GM19328 (cell line): ENCODE measurements around the gene IGF2BP2.
"Not testable (repeated sequence)": the region's sequence is repeated elsewhere in the genome, so short reads cannot be mapped to it uniquely, and the experiment has no call there.

Experiments used
- ATAC-seq: cut with Tn5 transposase; IDR thresholded peaks from one replicate; pipeline ENCODE4 v1.9.1; 2021; ENCODE audit warnings: mild to moderate bottlenecking, moderate library complexity; ENCODE audit not compliant: unreplicated experiment

The IGF2BP2 gene

DNA sequence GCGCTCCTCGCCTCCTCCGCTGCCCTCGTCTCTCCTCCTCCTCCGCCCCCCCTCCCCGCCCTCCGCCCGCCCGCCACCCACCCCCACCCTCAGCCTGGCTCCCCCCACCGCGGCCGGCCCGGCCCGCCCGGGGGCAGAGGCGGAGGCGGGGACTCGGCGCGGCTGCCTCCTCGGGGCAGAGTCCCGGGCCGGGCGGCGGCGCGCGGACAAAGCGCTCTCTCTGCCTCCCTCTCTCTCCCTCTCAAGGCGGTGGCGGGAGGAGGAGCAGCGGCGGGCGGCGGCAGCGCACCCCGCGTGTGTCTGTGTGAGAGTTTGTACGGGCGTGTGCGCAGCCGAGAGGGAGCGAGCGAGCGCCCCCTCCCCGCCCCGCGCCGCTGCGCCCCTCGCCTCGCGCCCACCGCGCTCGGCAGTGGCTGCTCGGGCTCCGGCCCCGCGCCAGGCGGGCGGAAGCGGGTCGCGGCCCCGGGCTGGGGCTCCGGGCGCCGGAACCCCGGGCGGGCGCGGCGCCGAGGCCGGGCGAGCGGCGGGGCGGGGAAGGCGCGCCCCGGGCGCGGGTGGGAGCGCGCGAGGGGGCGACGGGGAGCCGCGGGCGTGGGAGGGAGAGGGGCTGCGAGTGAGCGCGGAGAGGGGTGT lies at the start of gene IGF2BP2:
Gene IGF2BP2, minus strand, starts transcription at position 37 of the 633 bp plus-strand sequence. CDS start 82 bp downstream, outside the sequence.
- no peak for ATAC-seq

DNA sequence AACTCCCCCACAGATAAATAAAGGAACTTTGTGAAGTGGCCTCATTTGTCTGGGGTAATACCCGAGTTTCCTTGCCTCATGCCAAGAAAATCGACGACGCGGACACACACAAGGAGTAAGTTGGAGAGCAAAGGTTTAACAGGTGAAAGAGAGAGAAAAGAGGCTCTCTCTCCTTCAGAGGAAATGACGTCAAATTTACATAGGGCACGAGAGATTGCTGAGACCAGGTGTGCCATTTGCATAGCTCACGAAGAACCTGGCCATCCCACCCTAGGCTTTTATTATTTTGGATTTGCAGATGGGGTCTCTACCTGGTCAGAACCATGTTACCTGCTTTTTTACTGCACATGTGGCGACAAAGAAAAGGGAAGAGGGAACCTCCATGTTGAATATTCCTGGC lies 49.3 kb upstream of the IGF2BP2 start:
- ATAC-seq, result no peak

DNA sequence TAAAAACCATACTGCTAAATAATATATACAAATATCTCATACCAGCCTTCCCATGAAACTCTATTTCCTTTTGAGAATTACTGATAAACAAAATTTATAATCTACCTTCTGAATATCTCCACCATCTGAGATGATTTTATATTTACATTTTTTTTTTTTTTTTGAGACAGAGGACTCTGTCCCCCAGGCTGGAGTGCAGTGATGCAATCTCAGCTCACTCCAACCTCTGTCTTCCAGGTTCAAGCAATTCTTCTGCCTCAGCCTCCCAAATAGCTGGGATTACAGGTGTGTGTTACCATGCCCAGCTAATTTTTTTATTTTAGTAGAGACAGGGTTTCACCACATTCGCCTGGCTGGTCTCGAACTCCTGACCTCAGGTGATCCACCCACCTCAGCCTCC lies 42.8 kb upstream of the IGF2BP2 start:
- no peak for ATAC-seq

DNA sequence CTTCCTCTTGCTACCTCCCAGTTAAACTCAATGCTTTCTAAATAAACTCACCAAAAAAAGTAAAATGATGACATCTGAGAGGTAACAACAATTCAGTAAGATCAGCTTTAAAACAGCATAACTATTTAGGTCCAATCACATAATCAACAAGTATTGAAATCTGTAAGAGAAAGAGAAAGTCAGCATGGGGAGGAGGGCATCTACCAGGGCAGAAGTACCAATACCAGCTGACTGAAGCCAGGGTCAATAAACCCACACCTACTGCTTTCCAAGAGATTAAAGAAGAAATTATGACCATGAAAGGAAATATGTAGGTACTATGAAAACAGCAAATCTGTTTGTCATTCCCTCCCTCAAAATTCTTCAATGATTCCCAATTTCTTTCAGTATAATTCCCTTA lies 42.2 kb upstream of the IGF2BP2 start:
- ATAC-seq, result no peak

DNA sequence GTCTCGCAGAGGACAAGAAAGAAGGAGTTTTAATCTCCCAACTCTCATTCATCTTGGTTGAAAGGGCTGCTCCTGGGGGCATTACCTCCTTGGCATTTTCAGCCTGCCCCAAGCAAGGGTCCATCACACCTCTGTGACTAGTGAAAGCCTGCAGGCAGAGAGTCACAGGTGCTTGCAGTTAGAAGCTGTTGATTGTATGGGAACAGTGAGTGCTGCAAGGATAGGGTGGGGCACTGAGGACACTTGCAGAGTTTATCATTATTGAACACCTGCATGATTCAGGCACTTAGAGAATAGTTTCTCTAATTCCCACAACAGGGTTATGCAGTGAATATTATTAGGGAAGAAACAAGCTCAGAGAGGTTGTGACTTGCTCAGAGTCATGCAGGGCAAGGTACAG lies 41.7 kb upstream of the IGF2BP2 start:
- ATAC-seq, result no peak

DNA sequence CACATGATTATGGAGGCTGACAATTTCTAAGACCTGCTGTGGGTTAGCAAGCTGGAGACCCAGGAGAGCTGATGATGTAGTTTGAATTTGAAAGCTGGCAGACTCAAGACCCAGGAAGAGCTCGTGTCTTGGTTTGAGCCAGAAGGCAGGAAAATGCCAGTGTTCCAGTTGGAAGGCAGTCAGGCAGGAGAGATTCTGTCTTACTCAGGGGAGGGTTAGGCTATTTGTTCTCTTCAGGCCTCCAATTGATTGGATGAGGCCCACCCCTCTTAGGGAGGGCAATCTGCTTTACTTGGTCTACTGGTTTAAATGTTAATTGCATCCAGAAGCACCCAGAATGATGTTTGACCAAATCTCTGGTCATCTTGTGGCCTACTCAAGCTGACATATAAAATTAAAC lies 40.4 kb upstream of the IGF2BP2 start:
- ATAC-seq, result no peak

DNA sequence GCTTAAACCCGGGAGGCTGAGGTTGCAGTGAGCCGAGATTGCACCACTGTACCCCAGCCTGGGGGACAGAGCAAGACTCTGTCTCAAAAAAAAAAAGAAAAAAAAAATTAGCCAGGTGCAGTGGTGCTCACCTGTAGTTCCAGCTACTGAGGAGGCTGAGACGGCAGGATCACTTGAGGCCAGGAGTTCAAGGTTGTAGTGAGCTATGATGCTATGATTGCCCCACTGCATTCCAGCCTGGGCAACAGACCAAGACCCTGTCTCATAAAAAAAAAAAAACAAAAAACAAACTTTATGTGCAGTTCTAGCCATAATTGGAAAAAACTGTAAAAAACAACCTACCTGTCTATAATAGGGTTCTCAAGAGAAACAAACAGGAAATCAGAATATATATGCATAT lies 39.9 kb upstream of the IGF2BP2 start:
- ATAC-seq, result no peak

DNA sequence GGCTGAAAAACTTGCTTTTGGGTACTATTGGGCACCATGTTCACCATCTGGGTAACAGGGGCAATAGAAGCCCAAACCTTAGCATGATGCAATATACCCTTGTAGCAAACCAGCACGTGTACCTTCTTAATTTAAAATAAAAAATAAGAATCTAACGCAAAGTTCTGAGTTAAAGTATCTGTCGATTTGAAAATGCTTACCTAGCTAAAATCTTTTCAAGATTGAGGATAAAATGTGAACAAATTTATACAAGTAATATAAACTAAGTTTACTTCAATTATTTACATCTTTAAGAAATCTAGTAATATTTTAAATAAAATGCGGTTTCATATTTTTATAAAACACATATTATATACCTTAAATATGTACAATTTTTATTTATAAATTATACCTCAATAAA lies 38.1 kb upstream of the IGF2BP2 start:
- ATAC-seq, result no peak

DNA sequence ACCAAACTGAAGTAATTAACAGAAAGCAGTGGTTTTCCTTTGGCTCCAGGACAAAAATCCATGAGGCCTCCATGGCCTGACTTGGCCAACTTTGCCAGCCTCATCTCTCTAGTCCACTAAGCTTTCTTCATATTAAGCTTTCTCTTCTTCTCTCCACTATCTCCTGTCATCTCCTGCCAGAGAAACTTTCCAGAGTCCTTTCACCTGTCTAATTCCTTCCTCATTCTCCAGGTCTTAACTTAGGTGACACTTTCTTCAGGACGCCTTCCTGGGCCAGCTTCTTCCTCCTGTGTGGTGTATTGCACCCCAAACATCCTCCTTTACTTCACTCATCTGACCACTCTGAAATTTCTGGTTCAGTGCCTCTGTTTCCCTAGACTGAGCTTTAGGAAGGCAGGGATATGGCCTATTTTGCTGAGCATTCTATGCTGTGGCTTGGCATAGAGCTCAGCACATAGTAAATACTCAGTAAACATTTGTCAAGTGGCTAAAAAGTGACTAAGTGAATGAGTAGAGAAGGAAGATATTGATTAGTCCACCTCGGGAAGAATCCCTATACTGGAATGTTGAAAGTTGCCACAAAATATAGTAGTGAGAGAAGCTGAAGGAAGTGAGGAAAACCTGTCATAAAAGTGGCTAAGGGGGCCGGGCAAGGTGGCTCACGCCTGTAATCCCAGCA lies 34.6 kb upstream of the IGF2BP2 start:
- ATAC-seq, result no peak

DNA sequence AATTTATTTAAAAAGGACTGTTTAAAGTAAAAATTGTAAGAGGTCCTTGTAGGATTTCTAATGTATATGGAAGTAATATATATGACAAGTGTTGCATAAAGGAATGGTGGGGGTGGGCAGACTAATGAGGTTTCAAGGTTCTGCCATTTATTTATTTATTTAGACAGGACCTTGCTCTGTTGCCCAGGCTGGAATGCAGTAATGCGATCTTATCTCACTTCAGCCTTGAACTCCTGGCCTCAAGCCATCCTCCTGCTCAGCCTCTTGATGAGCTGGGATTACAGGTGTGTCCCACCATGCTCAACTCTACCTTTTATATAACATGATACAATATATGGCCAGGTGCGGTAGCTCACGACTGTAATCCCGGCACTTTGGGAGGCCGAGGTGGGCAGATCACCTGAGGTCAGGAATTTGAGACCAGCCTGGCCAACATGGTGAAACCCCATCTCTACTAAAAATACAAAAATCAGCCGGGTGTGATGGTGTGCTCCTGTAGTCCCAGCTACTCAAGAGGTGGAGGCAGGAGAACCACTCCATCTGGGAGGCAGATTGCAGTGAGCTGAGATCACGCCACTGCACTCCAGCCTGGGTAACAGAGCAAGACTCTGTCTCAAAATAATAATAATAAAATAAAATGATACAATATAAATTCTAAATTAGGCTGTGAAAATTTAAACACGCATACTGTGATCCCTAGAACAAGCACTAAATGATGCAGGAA lies 33.8 kb upstream of the IGF2BP2 start:
- ATAC-seq, result no peak

DNA sequence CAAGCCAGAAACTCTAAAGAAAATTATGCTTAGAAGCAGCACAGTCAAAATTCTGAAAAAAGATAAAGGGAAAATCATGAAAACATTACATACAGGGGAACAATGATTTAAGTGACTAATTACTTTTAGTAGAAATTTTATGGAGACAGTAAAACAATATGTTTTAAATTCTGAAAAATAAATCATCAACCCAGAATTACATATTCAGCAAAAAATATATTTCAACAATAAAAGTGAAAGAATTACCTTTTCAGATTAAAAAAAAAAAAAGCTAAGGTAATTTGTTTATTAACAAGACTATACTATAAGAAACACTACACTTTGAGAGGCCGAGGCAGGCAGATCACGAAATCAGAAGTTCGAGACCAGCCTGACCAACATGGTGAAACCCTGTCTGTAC lies 32.4 kb upstream of the IGF2BP2 start:
- ATAC-seq, result no peak

DNA sequence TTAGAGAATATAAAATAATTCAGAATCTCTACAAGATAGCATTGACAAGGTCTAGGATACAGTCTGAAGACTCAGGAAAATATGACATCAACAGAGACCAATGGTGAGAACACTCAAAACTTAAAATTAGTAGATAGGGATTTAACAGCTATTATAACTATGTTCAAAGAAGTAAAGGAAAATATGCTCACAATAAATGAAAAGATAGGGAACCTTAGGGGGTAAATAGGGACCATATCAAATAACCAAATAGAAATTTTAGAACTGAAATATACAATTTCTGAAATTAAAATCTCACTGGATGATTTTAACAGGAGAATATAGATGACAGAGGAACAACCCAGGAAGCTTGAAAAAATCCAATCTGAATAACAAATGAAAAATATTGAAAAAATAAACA lies 31.8 kb upstream of the IGF2BP2 start:
- no peak for ATAC-seq

DNA sequence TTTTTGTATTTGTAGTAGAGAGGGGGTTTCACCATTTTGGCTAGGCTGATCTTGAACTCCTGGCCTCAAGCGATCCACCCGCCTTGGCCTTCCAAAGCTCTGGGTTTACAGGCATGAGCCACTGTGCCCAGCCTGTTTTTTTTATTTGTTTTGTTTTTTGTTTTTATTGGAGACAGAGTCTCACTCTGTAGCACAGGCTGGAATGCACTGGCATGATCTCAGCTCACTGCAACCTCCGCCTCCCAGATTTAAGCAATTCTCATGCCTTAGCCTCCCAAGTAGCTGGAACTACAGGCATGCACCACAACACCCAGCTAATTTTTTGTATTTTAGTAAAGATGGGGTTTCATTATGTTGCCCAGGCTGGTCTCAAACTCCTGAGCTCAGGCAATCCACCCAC lies 28.9 kb upstream of the IGF2BP2 start:
- ATAC-seq, result not testable (repeated sequence)

DNA sequence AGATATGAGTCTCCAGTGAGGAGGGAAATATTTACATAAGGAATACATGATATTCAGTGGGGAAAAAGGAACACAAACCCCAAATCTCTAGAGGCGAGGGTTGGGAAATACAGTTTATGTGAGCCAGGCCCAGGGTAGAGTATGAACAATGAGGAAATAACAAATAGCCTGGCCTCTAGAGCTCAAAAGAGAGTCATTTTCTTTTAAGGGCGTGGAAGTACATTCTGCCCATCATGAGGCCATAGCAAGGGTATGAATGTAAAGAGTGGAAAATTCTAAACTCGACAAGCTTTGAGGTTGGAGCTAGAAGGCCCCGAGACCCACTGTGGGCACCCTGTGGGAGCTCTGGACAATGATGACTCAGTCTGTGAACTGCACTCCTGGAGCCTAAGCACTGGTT lies 27.8 kb upstream of the IGF2BP2 start:
- ATAC-seq, result no peak

DNA sequence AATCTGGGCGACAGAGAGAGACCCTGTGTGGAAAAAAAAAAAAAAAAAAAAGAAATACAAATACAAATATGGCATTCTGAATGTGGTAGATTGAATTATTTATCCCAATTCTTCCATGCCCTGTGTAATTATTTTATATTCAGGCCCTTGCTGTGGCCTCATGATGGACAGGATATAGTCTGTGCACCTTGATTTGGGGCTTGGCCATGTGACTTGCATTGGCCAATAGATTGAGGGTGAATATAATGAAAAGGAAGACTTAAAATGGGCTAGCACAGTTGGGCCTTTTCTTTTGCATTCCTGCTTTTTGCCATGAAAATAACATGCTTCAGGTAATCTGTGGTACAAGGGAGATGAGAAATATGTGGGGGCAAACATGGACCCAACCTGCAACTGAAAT lies 27.1 kb upstream of the IGF2BP2 start:
- ATAC-seq, result no peak

DNA sequence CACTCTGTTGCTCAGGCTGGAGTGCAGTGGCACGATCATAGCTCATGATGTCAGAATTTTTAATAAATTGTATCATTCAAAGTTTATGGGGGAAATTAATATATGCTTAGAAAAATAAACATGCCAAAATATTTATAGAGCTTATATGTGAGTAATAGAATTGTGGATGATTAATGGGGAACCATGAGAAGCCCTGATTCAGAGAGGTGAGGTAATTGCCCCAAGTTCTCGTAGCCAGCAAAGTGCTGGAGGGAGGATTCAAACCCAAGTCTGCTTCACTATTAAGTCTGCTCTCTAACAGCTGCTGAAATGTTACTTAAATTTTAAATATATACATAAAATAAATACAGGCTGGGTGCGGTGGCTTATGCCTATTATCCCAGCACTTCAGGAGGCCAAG lies 26.2 kb upstream of the IGF2BP2 start:
- no peak for ATAC-seq

DNA sequence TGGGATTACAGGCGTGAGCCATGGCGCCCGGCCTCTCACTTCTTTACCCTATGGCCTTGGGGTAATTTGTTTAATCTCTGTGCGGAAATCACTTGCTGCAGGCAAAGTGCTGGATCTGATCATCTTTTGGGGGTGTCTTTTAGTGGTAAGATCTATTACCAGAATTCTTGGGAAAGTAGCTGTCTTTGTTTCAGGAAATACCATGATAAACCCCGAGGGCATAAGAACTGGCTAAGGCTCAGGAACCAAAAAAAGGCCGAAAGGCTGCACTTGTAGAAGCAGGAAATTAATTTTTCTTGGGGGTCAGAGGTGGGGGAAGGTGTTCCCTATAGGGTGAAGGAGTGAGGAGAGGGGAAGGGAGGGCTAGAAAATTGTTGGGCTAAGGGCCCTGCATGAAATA lies 22.7 kb upstream of the IGF2BP2 start:
- ATAC-seq, result no peak

DNA sequence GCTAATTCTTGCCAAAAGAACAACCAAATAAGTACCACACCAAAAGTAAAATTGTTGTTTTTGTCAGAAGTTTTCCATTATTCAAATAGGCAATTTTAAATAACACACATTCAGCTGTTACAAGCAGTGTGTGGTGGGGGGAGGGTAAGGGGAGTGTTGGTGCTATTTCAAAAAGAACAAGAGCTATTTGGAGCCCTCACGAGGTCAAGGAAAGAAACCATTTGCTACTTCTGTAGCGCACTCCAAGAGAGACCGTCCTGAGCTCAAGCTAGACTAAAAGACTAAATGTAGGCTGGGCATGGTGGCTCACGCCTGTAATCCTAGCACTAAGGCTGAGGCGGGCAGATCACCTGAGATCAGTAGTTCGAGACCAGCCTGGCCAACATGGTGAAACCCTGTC lies 21.2 kb upstream of the IGF2BP2 start:
- ATAC-seq, result no peak

DNA sequence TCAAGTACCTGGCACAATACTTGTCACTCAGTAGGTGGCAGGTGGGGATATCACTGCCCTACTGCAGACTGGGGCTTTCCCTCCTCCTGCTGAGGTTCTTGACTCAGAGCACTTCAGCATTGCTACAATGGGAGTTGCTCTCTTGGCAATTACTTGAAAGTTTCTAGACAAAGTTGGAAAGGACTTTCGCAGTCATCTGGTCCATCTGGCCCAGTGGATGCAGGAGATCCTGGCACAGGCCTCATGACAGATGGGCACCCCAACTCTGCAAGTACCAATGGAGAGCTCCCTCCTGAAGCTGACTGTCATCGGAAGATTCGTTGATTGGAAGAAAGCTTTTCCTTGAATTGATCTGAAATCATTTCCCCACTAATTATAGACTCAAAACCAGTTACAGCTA lies 19.2 kb upstream of the IGF2BP2 start:
- ATAC-seq, result no peak

DNA sequence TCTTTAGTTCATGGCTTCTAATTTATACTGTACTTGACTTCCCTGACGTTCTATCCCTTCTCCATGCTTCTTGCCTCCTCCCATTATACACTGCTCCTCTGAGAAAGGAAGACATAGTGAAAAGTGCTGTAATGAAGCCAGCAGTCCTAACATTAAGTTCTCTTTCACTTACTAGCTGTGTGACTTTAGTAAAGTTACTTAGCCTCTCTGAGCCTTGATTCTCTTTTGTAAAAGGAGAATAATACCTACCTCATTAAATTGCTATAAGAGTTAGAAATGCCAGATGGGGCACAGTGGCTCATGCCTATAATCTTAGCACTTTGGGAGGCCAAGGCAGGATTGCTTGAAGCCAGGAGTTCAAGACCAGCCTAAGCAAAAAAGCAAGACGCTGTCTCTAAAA lies 18.8 kb upstream of the IGF2BP2 start:
- no peak for ATAC-seq

DNA sequence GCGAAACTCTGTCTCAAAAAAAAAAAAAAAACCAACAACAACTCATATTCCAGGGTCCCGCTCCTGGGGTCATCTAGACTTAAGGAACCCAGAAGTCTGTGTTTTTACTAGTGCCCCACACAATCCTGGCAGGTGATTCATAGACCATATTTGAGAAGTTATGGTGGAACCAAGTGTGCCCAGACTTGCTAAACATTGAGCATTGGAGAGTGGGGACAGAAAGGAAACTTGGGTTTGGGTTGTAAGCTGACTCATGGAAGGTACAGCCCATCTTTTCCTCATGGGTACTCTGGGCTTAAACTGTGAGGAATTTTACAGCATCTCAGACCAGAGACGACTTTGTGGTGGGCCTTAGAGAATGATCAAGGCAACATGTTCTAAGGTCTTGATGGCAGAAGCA lies 18.3 kb upstream of the IGF2BP2 start:
- ATAC-seq, result no peak

DNA sequence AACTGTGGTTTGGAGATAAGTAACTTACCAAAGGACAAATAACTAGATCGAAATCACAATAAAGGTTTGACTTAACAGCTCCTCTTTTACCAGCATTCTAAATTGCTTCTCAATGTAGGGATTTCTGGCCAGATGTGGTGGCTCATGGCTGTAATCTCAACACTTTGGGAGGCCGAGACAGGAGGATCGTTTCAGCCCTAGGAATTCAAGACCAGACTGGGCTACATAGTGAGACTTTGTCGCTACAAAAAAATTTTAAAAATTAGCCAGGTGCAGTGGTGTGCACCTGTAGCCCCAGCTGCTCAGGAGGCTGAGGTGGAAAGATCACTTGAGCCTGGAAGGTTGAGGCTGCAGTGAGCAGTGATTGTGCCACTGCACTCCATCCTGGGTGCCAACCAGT lies 17.4 kb upstream of the IGF2BP2 start:
- no peak for ATAC-seq
